GM23338 (cell line): ENCODE results near the gene LYRM7. TPM values are rescaled to one million over a fixed set of nuclear protein-coding genes. Genes with fewer than 3 reads are reported as not detected.

Experiments
- ATAC-seq: fragments of 200-7000 bp; cut with Tn5 transposase; 3 replicates; pipeline ENCODE4 v1.9.1; 2020
- DNase-seq: peaks from one replicate; pipeline ENCODE4 v3.0.0-alpha.2; 2015; ENCODE audit warnings: low spot score
- H2AFZ ChIP-seq: fragments of 200-600 bp; sonication (generic); 2 replicates; pipeline ENCODE4 v1.8.0; 2016; ENCODE audit warnings: antibody characterized with exemption, mild to moderate bottlenecking, moderate library complexity
- H3F3A ChIP-seq: fragments of 200-600 bp; sonication (generic); replicated peaks from 2 replicates; pipeline ENCODE4 v1.8.0; 2017; ENCODE audit warnings: antibody characterized with exemption, mixed run types, low read depth
- H3K27ac ChIP-seq: fragments of 200-600 bp; sonication (generic); 2 replicates; pipeline ENCODE4 v1.6.1; 2016; ENCODE audit warnings: low read depth
- H3K27me3 ChIP-seq: fragments of 200-600 bp; sonication (generic); 2 replicates; pipeline ENCODE4 v1.8.0; 2016; ENCODE audit warnings: mild to moderate bottlenecking, mixed run types, moderate library complexity; ENCODE audit not compliant: insufficient read depth
- H3K36me3 ChIP-seq: fragments of 200-600 bp; sonication (generic); 2 replicates; pipeline ENCODE4 v1.8.0; 2016; ENCODE audit warnings: mild to moderate bottlenecking; ENCODE audit not compliant: insufficient read depth
- H3K4me1 ChIP-seq: fragments of 200-600 bp; sonication (generic); 2 replicates; pipeline ENCODE4 v1.8.0; 2016; ENCODE audit warnings: mild to moderate bottlenecking, moderate library complexity; ENCODE audit not compliant: insufficient read depth
- H3K4me2 ChIP-seq: fragments of 200-600 bp; sonication (generic); 2 replicates; pipeline ENCODE4 v1.7.1; 2017; ENCODE audit warnings: mixed run types
- H3K4me3 ChIP-seq: fragments of 200-600 bp; sonication (generic); 2 replicates; pipeline ENCODE4 v1.6.1; 2016; ENCODE audit warnings: mixed run types
- H3K79me2 ChIP-seq: fragments of 200-600 bp; sonication (generic); replicated peaks from 2 replicates; pipeline ENCODE4 v1.8.0; 2017; ENCODE audit warnings: mild to moderate bottlenecking; ENCODE audit not compliant: insufficient read depth
- H3K9me2 ChIP-seq: fragments of 200-600 bp; sonication (generic); 2 replicates; pipeline ENCODE4 v1.8.0; 2017; ENCODE audit not compliant: insufficient read depth
- H4K20me1 ChIP-seq: fragments of 200-600 bp; sonication (generic); replicated peaks from 2 replicates; pipeline ENCODE4 v1.8.0; 2017; ENCODE audit warnings: mild to moderate bottlenecking; ENCODE audit not compliant: insufficient read depth
- H3K27ac Mint-ChIP-seq: 2 replicates; pipeline ENCODE4 v1.8.0; 2020; ENCODE audit warnings: inconsistent platforms, mild to moderate bottlenecking, moderate library complexity, mixed read lengths
- H3K27me3 Mint-ChIP-seq: 3 replicates; pipeline ENCODE4 v1.8.0; 2022; ENCODE audit warnings: low read depth, mild to moderate bottlenecking, moderate library complexity, mixed read lengths, inconsistent platforms; ENCODE audit not compliant: insufficient read depth, poor library complexity
- H3K36me3 Mint-ChIP-seq: 3 replicates; pipeline ENCODE4 v1.8.0; 2021; ENCODE audit warnings: low read depth, mild to moderate bottlenecking, inconsistent platforms, moderate library complexity, mixed read lengths
- H3K4me1 Mint-ChIP-seq: 3 replicates; pipeline ENCODE4 v1.8.0; 2020; ENCODE audit warnings: mild to moderate bottlenecking, inconsistent platforms, mixed read lengths
- H3K4me3 Mint-ChIP-seq: 3 replicates; pipeline ENCODE4 v1.8.0; 2021; ENCODE audit warnings: moderate library complexity, mild to moderate bottlenecking, inconsistent platforms, mixed read lengths
- H3K9me3 Mint-ChIP-seq: 3 replicates; pipeline ENCODE4 v1.8.0; 2020; ENCODE audit warnings: moderate library complexity, mild to moderate bottlenecking, inconsistent platforms, mixed read lengths
- CREB1 ChIP-seq: fragments of 250-450 bp; sonication (Bioruptor Pico); IDR thresholded peaks from 2 replicates; pipeline ENCODE4 v1.5.0; 2020; ENCODE audit warnings: low read depth, mild to moderate bottlenecking, moderate library complexity
- NANOG ChIP-seq: IDR thresholded peaks from 2 replicates; pipeline ENCODE4 v1.6.1; 2016; ENCODE audit warnings: antibody characterized with exemption, borderline replicate concordance
- ZNF462 ChIP-seq: fragments of 250-450 bp; sonication (Bioruptor Pico); IDR thresholded peaks from 2 replicates; pipeline ENCODE4 v1.5.0; 2020; ENCODE audit warnings: mild to moderate bottlenecking, moderate library complexity
- polyA plus RNA-seq: library from polyadenylated mRNA; unstranded; fragments of >200 nt; fragmentation: Nextera tagmentation; extraction: Ambion mirVana; gene quantifications from 2 replicates; pipeline ENCODE4 v1.2.1, GENCODE V29; 2016
- total RNA-seq: library from RNA; depleted of rRNA; stranded (reverse); fragments of >200 nt; shearing (Covaris generic); gene quantifications from 2 replicates; pipeline ENCODE4 v1.2.3, GENCODE V29; 2014
- TF ChIP-seq, protein P1 (sequence below), 2 experiments: fragments of 200-600 bp in 1 of 2; sonication (generic) in 1 of 2; conservative IDR thresholded peaks; 2 replicates each; pipeline versions ENCODE4 v1.5.1 to v1.6.1; 2016 to 2017; ENCODE audit warnings: antibody characterized with exemption in 2 of 2, low read depth in 2 of 2, mild to moderate bottlenecking in 2 of 2, moderate library complexity in 1 of 2
- TF ChIP-seq, protein P2 (sequence below): IDR thresholded peaks from 2 replicates; pipeline ENCODE4 v1.6.1; 2016; ENCODE audit warnings: antibody characterized with exemption
- TF ChIP-seq, protein P3 (sequence below): IDR thresholded peaks from one replicate; pipeline ENCODE4 v1.6.1; 2018; ENCODE audit warnings: antibody characterized with exemption; ENCODE audit not compliant: unreplicated experiment

The LYRM7 gene
- total and polyA plus RNA-seq, 2 experiments from 2014 or later: 11.3 to 34.8 TPM

GRCh38 chr5:131148835-131149234 lies 21.9 kb upstream of the LYRM7 start:
- H3K9me3 Mint-ChIP-seq: no peaks in the 10 kb centered on the region; the same call in 2 of the 3 replicates
- peaks cover 4% of the 10 kb centered on the region; the same call in 2 of the 3 replicates for H3K36me3 Mint-ChIP-seq

More at GRCh38 chr5:131148835-131149234, 21.9 kb upstream of the LYRM7 start:
- Histone ChIP-seq H3K27ac (no peak overlapping the region), H3K79me2 (no peaks in the 10 kb centered on the region), H3K36me3 (no peaks in the 10 kb centered on the region), H3K4me3 (no peak overlapping the region), H3F3A (no peaks in the 10 kb centered on the region), H3K9me2 (no peaks in the 10 kb centered on the region), H3K4me2 (no peak overlapping the region), H4K20me1 (no peaks in the 10 kb centered on the region), H3K27me3 (no peaks in the 10 kb centered on the region), H3K4me1 (no peaks in the 10 kb centered on the region), H2AFZ (no peak overlapping the region)
- H3K27me3 Mint-ChIP-seq: peaks cover 4% of the 10 kb centered on the region
- no peaks in the 10 kb centered on the region for H3K4me1 Mint-ChIP-seq
- no peak for ATAC-seq
- TF ChIP-seq, protein P1, sequence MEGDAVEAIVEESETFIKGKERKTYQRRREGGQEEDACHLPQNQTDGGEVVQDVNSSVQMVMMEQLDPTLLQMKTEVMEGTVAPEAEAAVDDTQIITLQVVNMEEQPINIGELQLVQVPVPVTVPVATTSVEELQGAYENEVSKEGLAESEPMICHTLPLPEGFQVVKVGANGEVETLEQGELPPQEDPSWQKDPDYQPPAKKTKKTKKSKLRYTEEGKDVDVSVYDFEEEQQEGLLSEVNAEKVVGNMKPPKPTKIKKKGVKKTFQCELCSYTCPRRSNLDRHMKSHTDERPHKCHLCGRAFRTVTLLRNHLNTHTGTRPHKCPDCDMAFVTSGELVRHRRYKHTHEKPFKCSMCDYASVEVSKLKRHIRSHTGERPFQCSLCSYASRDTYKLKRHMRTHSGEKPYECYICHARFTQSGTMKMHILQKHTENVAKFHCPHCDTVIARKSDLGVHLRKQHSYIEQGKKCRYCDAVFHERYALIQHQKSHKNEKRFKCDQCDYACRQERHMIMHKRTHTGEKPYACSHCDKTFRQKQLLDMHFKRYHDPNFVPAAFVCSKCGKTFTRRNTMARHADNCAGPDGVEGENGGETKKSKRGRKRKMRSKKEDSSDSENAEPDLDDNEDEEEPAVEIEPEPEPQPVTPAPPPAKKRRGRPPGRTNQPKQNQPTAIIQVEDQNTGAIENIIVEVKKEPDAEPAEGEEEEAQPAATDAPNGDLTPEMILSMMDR (conservative IDR thresholded peaks at IDR 0.05; ENCODE audit: low read depth in 2 of 2): no peak
- TF ChIP-seq ZNF462 (CRISPR knock-in tag) (no peak), CREB1 (CRISPR knock-in tag) (no peak), NANOG (no peak)
- TF ChIP-seq, protein P2, sequence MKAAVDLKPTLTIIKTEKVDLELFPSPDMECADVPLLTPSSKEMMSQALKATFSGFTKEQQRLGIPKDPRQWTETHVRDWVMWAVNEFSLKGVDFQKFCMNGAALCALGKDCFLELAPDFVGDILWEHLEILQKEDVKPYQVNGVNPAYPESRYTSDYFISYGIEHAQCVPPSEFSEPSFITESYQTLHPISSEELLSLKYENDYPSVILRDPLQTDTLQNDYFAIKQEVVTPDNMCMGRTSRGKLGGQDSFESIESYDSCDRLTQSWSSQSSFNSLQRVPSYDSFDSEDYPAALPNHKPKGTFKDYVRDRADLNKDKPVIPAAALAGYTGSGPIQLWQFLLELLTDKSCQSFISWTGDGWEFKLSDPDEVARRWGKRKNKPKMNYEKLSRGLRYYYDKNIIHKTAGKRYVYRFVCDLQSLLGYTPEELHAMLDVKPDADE: no peak
- TF ChIP-seq, protein P3, sequence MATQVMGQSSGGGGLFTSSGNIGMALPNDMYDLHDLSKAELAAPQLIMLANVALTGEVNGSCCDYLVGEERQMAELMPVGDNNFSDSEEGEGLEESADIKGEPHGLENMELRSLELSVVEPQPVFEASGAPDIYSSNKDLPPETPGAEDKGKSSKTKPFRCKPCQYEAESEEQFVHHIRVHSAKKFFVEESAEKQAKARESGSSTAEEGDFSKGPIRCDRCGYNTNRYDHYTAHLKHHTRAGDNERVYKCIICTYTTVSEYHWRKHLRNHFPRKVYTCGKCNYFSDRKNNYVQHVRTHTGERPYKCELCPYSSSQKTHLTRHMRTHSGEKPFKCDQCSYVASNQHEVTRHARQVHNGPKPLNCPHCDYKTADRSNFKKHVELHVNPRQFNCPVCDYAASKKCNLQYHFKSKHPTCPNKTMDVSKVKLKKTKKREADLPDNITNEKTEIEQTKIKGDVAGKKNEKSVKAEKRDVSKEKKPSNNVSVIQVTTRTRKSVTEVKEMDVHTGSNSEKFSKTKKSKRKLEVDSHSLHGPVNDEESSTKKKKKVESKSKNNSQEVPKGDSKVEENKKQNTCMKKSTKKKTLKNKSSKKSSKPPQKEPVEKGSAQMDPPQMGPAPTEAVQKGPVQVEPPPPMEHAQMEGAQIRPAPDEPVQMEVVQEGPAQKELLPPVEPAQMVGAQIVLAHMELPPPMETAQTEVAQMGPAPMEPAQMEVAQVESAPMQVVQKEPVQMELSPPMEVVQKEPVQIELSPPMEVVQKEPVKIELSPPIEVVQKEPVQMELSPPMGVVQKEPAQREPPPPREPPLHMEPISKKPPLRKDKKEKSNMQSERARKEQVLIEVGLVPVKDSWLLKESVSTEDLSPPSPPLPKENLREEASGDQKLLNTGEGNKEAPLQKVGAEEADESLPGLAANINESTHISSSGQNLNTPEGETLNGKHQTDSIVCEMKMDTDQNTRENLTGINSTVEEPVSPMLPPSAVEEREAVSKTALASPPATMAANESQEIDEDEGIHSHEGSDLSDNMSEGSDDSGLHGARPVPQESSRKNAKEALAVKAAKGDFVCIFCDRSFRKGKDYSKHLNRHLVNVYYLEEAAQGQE: no peak
- no peak for DNase-seq
- H3K27ac Mint-ChIP-seq: no peak overlapping the region
- H3K4me3 Mint-ChIP-seq: no peak overlapping the region
